H9 (cell line): ENCODE data around the gene PIM2. TPM values are rescaled to one million over a fixed set of nuclear protein-coding genes. Genes with fewer than 3 reads are reported as not detected.

Experiments
- DNase-seq: peaks from one replicate; pipeline ENCODE4 v3.0.0-alpha.2; 2017
- H2AFZ ChIP-seq: one replicate; pipeline ENCODE4 v1.6.1; 2013; ENCODE audit warnings: mild to moderate bottlenecking, low read length, control low read depth, moderate library complexity
- H2AK5ac ChIP-seq: 2 replicates; pipeline ENCODE4 v1.6.1; 2013; ENCODE audit warnings: low read length, control low read depth, mixed read lengths; ENCODE audit not compliant: insufficient read length
- H2BK120ac ChIP-seq: one replicate; pipeline ENCODE4 v1.6.1; 2013; ENCODE audit warnings: low read depth, mild to moderate bottlenecking, low read length, control low read depth, inconsistent platforms; ENCODE audit not compliant: poor library complexity, severe bottlenecking
- H2BK12ac ChIP-seq: 2 replicates; pipeline ENCODE4 v1.6.1; 2013; ENCODE audit warnings: low read length, control low read depth, mixed read lengths, low read depth; ENCODE audit not compliant: insufficient read length
- H2BK15ac ChIP-seq: 2 replicates; pipeline ENCODE4 v1.6.1; 2013; ENCODE audit warnings: low read depth, low read length, control low read depth
- H2BK20ac ChIP-seq: one replicate; pipeline ENCODE4 v1.6.1; 2013; ENCODE audit warnings: low read depth, mild to moderate bottlenecking, low read length, control low read depth, inconsistent platforms; ENCODE audit not compliant: poor library complexity, severe bottlenecking
- H2BK5ac ChIP-seq: 2 replicates; pipeline ENCODE4 v1.6.1; 2013; ENCODE audit warnings: low read length, control low read depth, mixed read lengths; ENCODE audit not compliant: insufficient read length
- H3K14ac ChIP-seq: 2 replicates; pipeline ENCODE4 v1.6.1; 2013; ENCODE audit warnings: low read length, control low read depth; ENCODE audit not compliant: insufficient read depth
- H3K18ac ChIP-seq: 2 replicates; pipeline ENCODE4 v1.6.1; 2013; ENCODE audit warnings: low read depth, mild to moderate bottlenecking, mixed read lengths, low read length, control low read depth; ENCODE audit not compliant: insufficient read length
- H3K23ac ChIP-seq: 2 replicates; pipeline ENCODE4 v1.6.1; 2013; ENCODE audit warnings: low read length, control low read depth, mixed read lengths, low read depth; ENCODE audit not compliant: insufficient read length
- H3K23me2 ChIP-seq: 2 replicates; pipeline ENCODE4 v1.6.1; 2013; ENCODE audit warnings: low read depth, mild to moderate bottlenecking, mixed read lengths, low read length, control low read depth; ENCODE audit not compliant: insufficient read length, poor library complexity, severe bottlenecking
- H3K27ac ChIP-seq: 2 replicates; pipeline ENCODE4 v1.5.1; 2013; ENCODE audit warnings: low read length, control low read depth, mixed read lengths, low read depth; ENCODE audit not compliant: insufficient read length
- H3K27me3 ChIP-seq: 2 replicates; pipeline ENCODE4 v1.6.1; 2013; ENCODE audit warnings: low read length, control low read depth, inconsistent platforms; ENCODE audit not compliant: insufficient read depth
- H3K4ac ChIP-seq: 2 replicates; pipeline ENCODE4 v1.6.1; 2013; ENCODE audit warnings: low read depth, mild to moderate bottlenecking, control low read depth, inconsistent platforms, low read length, moderate library complexity
- H3K4me1 ChIP-seq: 2 replicates; pipeline ENCODE4 v1.6.1; 2013; ENCODE audit warnings: low read length, control low read depth, inconsistent platforms; ENCODE audit not compliant: insufficient read depth
- H3K4me2 ChIP-seq: 2 replicates; pipeline ENCODE4 v1.6.1; 2013; ENCODE audit warnings: low read length, control low read depth, mixed read lengths; ENCODE audit not compliant: insufficient read length, insufficient read depth
- H3K56ac ChIP-seq: 2 replicates; pipeline ENCODE4 v1.6.1; 2013; ENCODE audit warnings: low read depth, mild to moderate bottlenecking, mixed read lengths, low read length, control low read depth; ENCODE audit not compliant: insufficient read length
- H3K79me1 ChIP-seq: 2 replicates; pipeline ENCODE4 v1.6.1; 2013; ENCODE audit warnings: low read depth, mild to moderate bottlenecking, moderate library complexity, low read length, control low read depth, inconsistent platforms; ENCODE audit not compliant: insufficient read depth, poor library complexity, severe bottlenecking
- H3K79me2 ChIP-seq: 2 replicates; pipeline ENCODE4 v1.6.1; 2013; ENCODE audit warnings: low read length, control low read depth, inconsistent platforms; ENCODE audit not compliant: insufficient read depth
- H3K9ac ChIP-seq: 2 replicates; pipeline ENCODE4 v1.6.1; 2013; ENCODE audit warnings: low read length, control low read depth, mixed read lengths; ENCODE audit not compliant: insufficient read length; ENCODE audit errors: extremely low read depth
- H3K9me3 ChIP-seq: one replicate; pipeline ENCODE4 v1.6.1; 2013; ENCODE audit warnings: low read depth, low read length, inconsistent platforms; ENCODE audit not compliant: control insufficient read depth
- H3T11ph ChIP-seq: one replicate; pipeline ENCODE4 v1.6.1; 2013; ENCODE audit warnings: mild to moderate bottlenecking, low read length, control low read depth, inconsistent platforms
- H4K20me1 ChIP-seq: one replicate; pipeline ENCODE4 v1.6.1; 2013; ENCODE audit not compliant: control insufficient read depth, insufficient read length, insufficient read depth
- H4K5ac ChIP-seq: 2 replicates; pipeline ENCODE4 v1.6.1; 2013; ENCODE audit warnings: low read depth, mild to moderate bottlenecking, mixed read lengths, low read length, control low read depth; ENCODE audit not compliant: insufficient read length
- H4K8ac ChIP-seq: replicated peaks from 2 replicates; pipeline ENCODE4 v1.6.1; 2013; ENCODE audit warnings: low read length, control low read depth, mixed read lengths, low read depth; ENCODE audit not compliant: insufficient read length
- H4K91ac ChIP-seq: 2 replicates; pipeline ENCODE4 v1.6.1; 2013; ENCODE audit warnings: low read depth, mild to moderate bottlenecking, moderate library complexity, mixed read lengths, low read length, control low read depth; ENCODE audit not compliant: insufficient read length
- H3K27ac Mint-ChIP-seq, 3 experiments: 2 replicates in 2 of 3; 3 replicates in 1 of 3; pipeline ENCODE4 v1.8.0; 2020 to 2021; ENCODE audit warnings: mixed read lengths in 3 of 3, mild to moderate bottlenecking in 1 of 3, moderate library complexity in 1 of 3
- H3K27me3 Mint-ChIP-seq: 2 replicates; pipeline ENCODE4 v1.8.0; 2021; ENCODE audit warnings: low read depth, mild to moderate bottlenecking, moderate library complexity, mixed read lengths
- H3K36me3 Mint-ChIP-seq, 3 experiments: 2 replicates in 2 of 3; 3 replicates in 1 of 3; pipeline ENCODE4 v1.8.0; 2020 to 2021; ENCODE audit warnings: low read depth in 3 of 3, mixed read lengths in 3 of 3; ENCODE audit not compliant: insufficient read depth in 1 of 3
- H3K4me1 Mint-ChIP-seq, 2 experiments: 2 replicates each; pipeline ENCODE4 v1.8.0; 2020; ENCODE audit warnings: mixed read lengths in 2 of 2
- H3K4me3 Mint-ChIP-seq, 2 experiments: 2 replicates in 1 of 2; 3 replicates in 1 of 2; pipeline ENCODE4 v1.8.0; 2020 to 2021; ENCODE audit warnings: mild to moderate bottlenecking in 2 of 2, mixed read lengths in 2 of 2, moderate library complexity in 1 of 2
- H3K9me3 Mint-ChIP-seq, 2 experiments: 2 replicates in 1 of 2; 3 replicates in 1 of 2; pipeline ENCODE4 v1.8.0; 2020; ENCODE audit warnings: mild to moderate bottlenecking in 2 of 2, mixed read lengths in 2 of 2, moderate library complexity in 1 of 2
- WGBS: extraction: QIAGEN DNeasy Blood & Tissue Kit; methylation state at CpG from one replicate; pipeline ENCODE4 v1.1.7; 2013; ENCODE audit warnings: missing lambda C conversion rate, low lambda C conversion rate, mixed read lengths; ENCODE audit not compliant: insufficient read length; ENCODE audit errors: extremely low coverage; 5-methylcytosine and 5-hydroxymethylcytosine counted together
- total RNA-seq: library from RNA; stranded (reverse); gene quantifications from 2 replicates; pipeline ENCODE4 v1.2.1, GENCODE V29; 2021
- TF ChIP-seq, protein P1 (sequence below): fragments of 200-600 bp; sonication (generic); conservative IDR thresholded peaks from 3 replicates; pipeline ENCODE4 v1.8.0; 2021; ENCODE audit warnings: antibody characterized with exemption, mild to moderate bottlenecking

PIM2 gene
- total RNA-seq, 1 experiment from 2014 or later, result 163 TPM

DNA sequence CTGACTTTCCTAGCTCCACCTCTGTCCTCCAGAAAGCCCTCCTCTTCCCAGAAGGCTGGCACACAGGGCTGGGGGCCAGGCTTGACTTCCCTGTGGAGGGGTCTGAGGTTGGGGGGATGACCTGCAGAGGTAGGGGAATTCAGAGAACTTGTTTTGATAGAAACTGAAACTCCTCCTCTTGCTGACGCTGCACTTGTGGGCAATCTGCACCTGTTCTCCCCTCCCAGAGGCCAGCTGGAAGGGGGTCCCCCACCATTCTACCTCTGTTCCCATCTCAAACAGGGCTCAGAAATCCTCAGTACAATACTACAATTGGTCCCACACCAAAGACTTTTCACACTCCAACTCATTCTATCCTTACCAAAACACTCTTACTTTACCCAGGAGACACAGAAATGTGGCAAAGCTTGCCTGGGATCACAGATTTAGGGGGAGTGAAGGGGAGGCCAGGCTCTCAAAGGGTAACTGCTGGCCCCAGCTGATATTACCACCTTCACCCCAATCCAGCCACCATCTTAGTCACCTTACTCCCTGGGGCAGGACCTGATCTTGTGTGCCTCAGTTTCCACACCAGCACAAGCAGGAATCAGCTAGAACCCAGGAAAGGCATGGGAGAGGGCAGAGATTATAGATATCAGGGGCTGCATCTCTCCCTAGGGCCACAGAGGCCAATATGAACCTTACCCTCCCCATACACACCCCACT is 20.0 kb upstream of the PIM2 start:
- Histone ChIP-seq H3K4ac (no peak overlapping the region), H4K8ac (no peak overlapping the region), H3K79me2 (peaks cover 3% of the 10 kb centered on the region; the same call in 1 of the 2 replicates), H3K23ac (no peak overlapping the region), H2BK120ac (no peak overlapping the region), H2AFZ (no peak overlapping the region), H2BK5ac (no peak overlapping the region), H3K27me3 (no peaks in the 10 kb centered on the region), H2BK12ac (no peak overlapping the region), H3K79me1 (peaks cover 6% of the 10 kb centered on the region), H3K27ac (no peak overlapping the region), H3K9me3 (no peaks in the 10 kb centered on the region), H3K14ac (no peak overlapping the region), H4K20me1 (no peaks in the 10 kb centered on the region), H3K4me1 (peaks cover 4% of the 10 kb centered on the region; the same call in 1 of the 2 replicates), H2BK20ac (no peak overlapping the region), H4K5ac (no peak overlapping the region), H3T11ph (no peak overlapping the region), H3K18ac (no peak overlapping the region), H3K23me2 (no peaks in the 10 kb centered on the region), H4K91ac (no peak overlapping the region), H3K4me2 (no peak overlapping the region), H3K56ac (no peak overlapping the region), H3K9ac (peak overlapping the region; percentile 26), H2AK5ac (no peak overlapping the region), H2BK15ac (no peak overlapping the region)
- Mint-ChIP-seq H3K4me1 (peaks cover 19 to 38% of the 10 kb centered on the region in 2 experiments), H3K4me3 (peak overlapping the region in 1 of 2 experiments; percentile 40; a peak in 1 of 5 replicates), H3K27me3 (peaks cover 1% of the 10 kb centered on the region), H3K9me3 (peaks cover 75 to 85% of the 10 kb centered on the region in 2 experiments), H3K36me3 (peaks cover 40 to 68% (median 58%) of the 10 kb centered on the region in 3 experiments), H3K27ac (peak overlapping the region; percentile 61 to 82 (median 74); a peak in 4 of 7 replicates)
- WGBS, result no CpG with 5 or more reads among the region's 1 CpG
- TF ChIP-seq, protein P1, sequence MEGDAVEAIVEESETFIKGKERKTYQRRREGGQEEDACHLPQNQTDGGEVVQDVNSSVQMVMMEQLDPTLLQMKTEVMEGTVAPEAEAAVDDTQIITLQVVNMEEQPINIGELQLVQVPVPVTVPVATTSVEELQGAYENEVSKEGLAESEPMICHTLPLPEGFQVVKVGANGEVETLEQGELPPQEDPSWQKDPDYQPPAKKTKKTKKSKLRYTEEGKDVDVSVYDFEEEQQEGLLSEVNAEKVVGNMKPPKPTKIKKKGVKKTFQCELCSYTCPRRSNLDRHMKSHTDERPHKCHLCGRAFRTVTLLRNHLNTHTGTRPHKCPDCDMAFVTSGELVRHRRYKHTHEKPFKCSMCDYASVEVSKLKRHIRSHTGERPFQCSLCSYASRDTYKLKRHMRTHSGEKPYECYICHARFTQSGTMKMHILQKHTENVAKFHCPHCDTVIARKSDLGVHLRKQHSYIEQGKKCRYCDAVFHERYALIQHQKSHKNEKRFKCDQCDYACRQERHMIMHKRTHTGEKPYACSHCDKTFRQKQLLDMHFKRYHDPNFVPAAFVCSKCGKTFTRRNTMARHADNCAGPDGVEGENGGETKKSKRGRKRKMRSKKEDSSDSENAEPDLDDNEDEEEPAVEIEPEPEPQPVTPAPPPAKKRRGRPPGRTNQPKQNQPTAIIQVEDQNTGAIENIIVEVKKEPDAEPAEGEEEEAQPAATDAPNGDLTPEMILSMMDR, result no peak
- DNase-seq, result no peak
